Heart left ventricle (tissue), 16 donors: ENCODE results near the gene HTRA2. TPM values are rescaled to one million over a fixed set of nuclear protein-coding genes. Genes with fewer than 3 reads are reported as not detected.

ENCODE experiments used
- ATAC-seq, 4 donors: fragments of 200-7000 bp; cut with Tn5 transposase; one replicate each; pipeline ENCODE4 v1.9.1; 2020 to 2022; ENCODE audit warnings: moderate library complexity in 4 of 4, mild to moderate bottlenecking in 3 of 4, moderate number of reproducible peaks in 1 of 4
- DNase-seq, 5 donors: peaks; one replicate each; pipeline ENCODE4 v3.0.0-alpha.2; 2020
- H3K27ac ChIP-seq, 12 donors: fragments of 200-600 bp; sonication (generic) in 4 of 12; one replicate each; pipeline versions ENCODE4 v1.5.0 to v1.8.0; 2016 to 2022; ENCODE audit warnings: mild to moderate bottlenecking in 2 of 12
- H3K27me3 ChIP-seq, 9 donors: fragments of 200-600 bp; sonication (generic) in 2 of 9; one replicate each; pipeline versions ENCODE4 v1.5.1 to v1.8.0; 2016 to 2022; ENCODE audit warnings: mild to moderate bottlenecking in 3 of 9
- H3K36me3 ChIP-seq, 9 donors: fragments of 200-600 bp; sonication (generic) in 2 of 9; one replicate each; pipeline versions ENCODE4 v1.5.0 to v1.8.0; 2018 to 2022; ENCODE audit warnings: mild to moderate bottlenecking in 2 of 9
- H3K4me1 ChIP-seq, 12 donors: fragments of 200-600 bp; sonication (generic) in 4 of 12; one replicate each; pipeline versions ENCODE4 v1.5.0 to v1.8.0; 2016 to 2022; ENCODE audit warnings: mild to moderate bottlenecking in 3 of 12
- H3K4me3 ChIP-seq, 12 donors: fragments of 200-600 bp; sonication (generic) in 4 of 12; one replicate each; pipeline versions ENCODE4 v1.5.0 to v1.8.0; 2017 to 2022; ENCODE audit warnings: mild to moderate bottlenecking in 9 of 12, moderate library complexity in 4 of 12
- H3K9me3 ChIP-seq, 12 donors: fragments of 200-600 bp; sonication (generic) in 4 of 12; one replicate each; pipeline versions ENCODE4 v1.5.0 to v1.8.0; 2016 to 2022; ENCODE audit warnings: mild to moderate bottlenecking in 1 of 12
- POLR2A ChIP-seq, 2 donors: fragments of 450-650 bp; IDR thresholded peaks; one replicate each; pipeline ENCODE4 v1.6.1; 2017; ENCODE audit warnings: antibody characterized with exemption in 2 of 2, mild to moderate bottlenecking in 2 of 2, moderate library complexity in 2 of 2
- WGBS, 4 donors: extraction: QIAGEN DNeasy Blood & Tissue Kit in 2 of 4; methylation state at CpG; one replicate each; pipeline versions ENCODE4 v1.1.5 to v1.1.7; 2013 to 2018; 5-methylcytosine and 5-hydroxymethylcytosine counted together
- intact Hi-C, 10 donors: fragments of 100-400 bp; cut with DNase I; formaldehyde crosslinking; loops; one replicate each; pipeline versions ENCODE4 v1.11.1 to v1.14.2; 2022
- polyA plus RNA-seq, 2 donors: library from polyadenylated mRNA; stranded (reverse); fragments of 200-250 nt; gene quantifications; one replicate each; pipeline ENCODE4 v1.2.3, GENCODE V29; 2013
- total RNA-seq, 9 donors: library from RNA; depleted of rRNA in 2 of 9; stranded (reverse); fragments of >200 nt in 2 of 9; fragmentation: NEBNext Ultra II Directional in 3 of 9; extraction: Animal tissue kit (Norgen Biotek cat#: 25700) in 3 of 9; gene quantifications; one replicate each; pipeline versions ENCODE4 v1.1.0 to v1.2.4, GENCODE V29; 2016 to 2023
- TF ChIP-seq, protein P1 (sequence below), 12 donors: fragments of 200-600 bp; sonication (generic) in 4 of 12; IDR thresholded peaks; one replicate each; pipeline versions ENCODE4 v1.5.0 to v1.8.0; 2018 to 2022; ENCODE audit warnings: antibody characterized with exemption in 12 of 12, mild to moderate bottlenecking in 5 of 12
- donor health status: ischemic (EF 13 %, LVEDD 7.1; RV severe dilation, severe dysfunction).
- donor health status: healthy with polysubstance abuse.
- donor health status: DM: no; HTN: yes; CAD: no.
- donor health status: DM: no; HTN: no; CAD: no.
- donor health status: ischemic (EF 25% LVEDD 6.9; RV normal size, moderate dysfunction).
- donor health status: ischemic (EF 25% LVEDD 5.7; RV mildly dilated, moderate dysfunction).
- donor health status: healthy.
- donor health status: DM: yes; HTN: yes; CAD: no.
- donor health status: ischemic (EF 35%, LVEDD 5.7; RV mildly dilated, moderate dysfunction).
- donor health status: nonischemic (EF 11% LVEDD 7.7; RV severe dilation, severe dysfunction).
- donor health status: DM: yes; HTN: yes; CAD: no.
- donor health status: PGD.
- donor health status: ischemic (EF 29% LVEDD 5.4; RV normal size, mild dysfunction).
- donor health status: nonischemic (EF 23%, LVEDD 6.1; RV moderate dilation, normal function).

HTRA2 gene
- total and polyA plus RNA-seq, 11 donors: 23.6 to 45.4 (median 24.8) TPM

DNA sequence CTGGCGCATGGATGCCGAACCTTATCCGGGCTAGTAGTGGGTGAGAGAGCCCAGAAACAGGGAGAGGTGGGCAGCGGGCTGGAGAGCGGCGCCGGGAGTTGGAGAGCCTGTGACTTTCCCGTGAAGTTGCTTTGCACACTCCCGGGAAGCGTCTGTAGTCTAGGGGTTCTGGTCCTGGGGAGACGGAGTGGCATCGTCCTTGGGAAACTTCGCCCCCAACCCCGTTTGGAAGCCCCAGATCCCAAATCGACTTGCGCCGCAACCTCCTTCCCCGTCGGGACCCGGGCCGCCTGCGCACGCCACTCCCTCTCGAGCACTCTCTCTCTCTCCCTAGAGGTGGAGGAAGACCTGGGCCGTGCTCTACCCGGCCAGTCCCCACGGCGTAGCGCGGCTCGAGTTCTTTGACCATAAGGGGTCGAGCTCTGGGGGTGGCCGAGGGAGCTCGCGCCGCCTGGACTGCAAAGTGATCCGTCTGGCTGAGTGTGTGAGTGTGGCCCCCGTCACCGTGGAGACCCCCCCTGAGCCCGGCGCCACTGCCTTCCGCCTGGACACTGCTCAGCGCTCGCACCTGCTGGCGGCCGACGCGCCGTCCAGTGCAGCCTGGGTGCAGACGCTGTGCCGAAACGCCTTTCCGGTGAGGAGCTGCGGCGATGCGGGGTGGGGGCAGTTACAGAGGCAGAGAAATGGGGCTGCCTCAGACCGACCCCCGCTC lies 25.2 kb downstream of the HTRA2 start:
- Histone ChIP-seq H3K27me3 (peaks cover 0 to 4% (median 0%) of the 10 kb centered on the region in 9 donors), H3K27ac (peak overlapping the region; percentile 51 to 95 (median 86)), H3K36me3 (peaks cover 0 to 14% (median 0%) of the 10 kb centered on the region in 9 donors), H3K4me1 (peaks cover 0 to 31% (median 12%) of the 10 kb centered on the region in 12 donors), H3K4me3 (peak overlapping the region; percentile 57 to 87 (median 72)), H3K9me3 (no peaks in the 10 kb centered on the region)
- intact Hi-C loops: loop anchor here in 2 of 10 donors (1.0 to 2.0 kb wide), 2 partner anchors 26 to 48 kb away; partner anchors contain the start of genes AUP1 (in 1 of the 2), HTRA2 (in 1 of the 2) and PCGF1 (in 1 of the 2)
- peak; percentile 42 to 80 (median 50) for DNase-seq
- no peak for TF ChIP-seq POLR2A (IDR thresholded peaks at IDR 0.05)
- TF ChIP-seq, protein P1, sequence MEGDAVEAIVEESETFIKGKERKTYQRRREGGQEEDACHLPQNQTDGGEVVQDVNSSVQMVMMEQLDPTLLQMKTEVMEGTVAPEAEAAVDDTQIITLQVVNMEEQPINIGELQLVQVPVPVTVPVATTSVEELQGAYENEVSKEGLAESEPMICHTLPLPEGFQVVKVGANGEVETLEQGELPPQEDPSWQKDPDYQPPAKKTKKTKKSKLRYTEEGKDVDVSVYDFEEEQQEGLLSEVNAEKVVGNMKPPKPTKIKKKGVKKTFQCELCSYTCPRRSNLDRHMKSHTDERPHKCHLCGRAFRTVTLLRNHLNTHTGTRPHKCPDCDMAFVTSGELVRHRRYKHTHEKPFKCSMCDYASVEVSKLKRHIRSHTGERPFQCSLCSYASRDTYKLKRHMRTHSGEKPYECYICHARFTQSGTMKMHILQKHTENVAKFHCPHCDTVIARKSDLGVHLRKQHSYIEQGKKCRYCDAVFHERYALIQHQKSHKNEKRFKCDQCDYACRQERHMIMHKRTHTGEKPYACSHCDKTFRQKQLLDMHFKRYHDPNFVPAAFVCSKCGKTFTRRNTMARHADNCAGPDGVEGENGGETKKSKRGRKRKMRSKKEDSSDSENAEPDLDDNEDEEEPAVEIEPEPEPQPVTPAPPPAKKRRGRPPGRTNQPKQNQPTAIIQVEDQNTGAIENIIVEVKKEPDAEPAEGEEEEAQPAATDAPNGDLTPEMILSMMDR (IDR thresholded peaks at IDR 0.05): no peak
- ATAC-seq: peak in 3 of 4 donors; percentile 37 to 43 (median 43)
- WGBS, 4 donors: 1 to 5% (median 4%) methylated on average over 16 to 58 of the region's 58 CpGs

DNA sequence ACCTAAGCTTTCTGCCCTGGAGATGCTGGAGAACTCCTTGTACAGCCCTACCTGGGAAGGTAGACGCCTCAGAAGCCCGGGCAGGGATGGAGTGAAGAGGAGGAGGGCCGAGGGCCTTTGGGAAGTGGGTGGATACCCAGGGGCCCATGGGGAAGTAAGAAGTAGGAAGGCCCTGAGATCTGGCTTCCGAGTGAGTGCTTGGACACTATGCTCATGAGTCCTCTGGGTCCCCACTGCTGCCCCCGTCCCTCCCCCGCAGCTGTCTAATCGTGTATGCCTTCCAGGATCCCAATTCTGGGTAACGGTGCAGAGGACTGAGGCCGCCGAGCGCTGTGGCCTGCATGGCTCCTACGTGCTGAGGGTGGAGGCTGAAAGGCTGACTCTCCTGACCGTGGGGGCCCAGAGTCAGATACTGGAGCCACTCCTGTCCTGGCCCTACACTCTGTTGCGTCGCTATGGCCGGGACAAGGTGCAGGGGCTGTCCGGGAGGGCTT lies 25.9 kb downstream of the HTRA2 start:
- Histone ChIP-seq H3K4me3 (peak overlapping the region; percentile 57 to 87 (median 72)), H3K4me1 (peaks cover 0 to 31% (median 12%) of the 10 kb centered on the region in 12 donors), H3K27me3 (peaks cover 0 to 4% (median 0%) of the 10 kb centered on the region in 9 donors), H3K36me3 (peaks cover 0 to 14% (median 0%) of the 10 kb centered on the region in 9 donors), H3K9me3 (no peaks in the 10 kb centered on the region), H3K27ac (peak overlapping the region in 10 of 12 donors; percentile 79 to 95 (median 89))
- TF ChIP-seq, protein P1 (IDR thresholded peaks at IDR 0.05): no peak
- TF ChIP-seq POLR2A (IDR thresholded peaks at IDR 0.05): no peak
- WGBS, 4 donors: 67 to 85% (median 74%) methylated on average over 14 to 17 of the region's 17 CpGs
- ATAC-seq (peak in 1 of 4 donors; percentile 16), DNase-seq (peak in 1 of 5 donors; percentile 56)
- intact Hi-C loops: loop anchor here in 1 of 10 donors (2.0 kb wide), 1 partner anchor 49 kb away; the partner anchor contains the start of gene PCGF1

DNA sequence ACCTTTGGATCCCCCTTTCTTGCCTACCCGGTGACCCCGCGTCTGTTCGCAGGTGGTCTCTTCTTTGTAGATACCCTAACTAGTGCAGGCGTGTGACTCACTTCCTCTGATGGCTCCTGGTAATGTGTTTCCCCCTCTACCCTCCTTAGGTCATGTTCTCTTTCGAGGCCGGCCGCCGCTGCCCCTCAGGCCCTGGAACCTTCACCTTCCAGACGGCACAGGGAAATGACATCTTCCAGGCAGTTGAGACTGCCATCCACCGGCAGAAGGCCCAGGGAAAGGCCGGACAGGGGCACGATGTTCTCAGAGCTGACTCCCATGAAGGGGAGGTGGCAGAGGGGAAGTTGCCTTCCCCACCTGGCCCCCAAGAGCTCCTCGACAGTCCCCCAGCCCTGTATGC lies 26.4 kb downstream of the HTRA2 start:
- WGBS, 4 donors: 81 to 93% (median 91%) methylated on average over 13 to 14 of the region's 14 CpGs
- Histone ChIP-seq H3K27ac (peak overlapping the region in 2 of 12 donors; percentile 92), H3K4me3 (peak overlapping the region in 5 of 12 donors; percentile 67 to 83 (median 75)), H3K4me1 (peaks cover 0 to 31% (median 12%) of the 10 kb centered on the region in 12 donors), H3K9me3 (no peaks in the 10 kb centered on the region), H3K36me3 (peaks cover 0 to 14% (median 0%) of the 10 kb centered on the region in 9 donors), H3K27me3 (peaks cover 0 to 4% (median 0%) of the 10 kb centered on the region in 9 donors)
- DNase-seq (no peak), ATAC-seq (no peak)
- intact Hi-C loops: no loop called here
- no peak for TF ChIP-seq POLR2A (IDR thresholded peaks at IDR 0.05)
- TF ChIP-seq, protein P1 (IDR thresholded peaks at IDR 0.05): no peak

DNA sequence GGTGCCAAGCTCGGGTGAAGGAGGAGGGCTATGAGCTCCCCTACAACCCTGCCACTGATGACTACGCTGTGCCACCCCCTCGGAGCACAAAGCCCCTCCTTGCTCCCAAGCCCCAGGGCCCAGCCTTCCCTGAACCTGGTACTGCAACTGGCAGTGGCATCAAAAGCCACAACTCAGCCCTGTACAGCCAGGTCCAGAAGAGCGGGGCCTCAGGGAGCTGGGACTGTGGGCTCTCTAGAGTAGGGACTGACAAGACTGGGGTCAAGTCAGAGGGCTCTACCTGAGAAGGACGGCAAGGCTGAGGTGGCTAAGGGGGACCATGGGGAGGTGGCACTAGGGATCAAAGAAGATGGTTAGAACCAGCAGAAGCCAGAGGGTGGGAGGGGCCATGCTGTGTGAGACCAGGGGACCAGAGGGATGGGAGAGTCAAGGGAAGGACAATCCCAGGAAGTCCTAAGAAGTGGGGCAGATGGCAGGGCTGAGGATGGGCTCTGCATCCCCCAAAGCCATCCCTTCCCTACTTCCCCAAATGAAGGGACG lies 27.2 kb downstream of the HTRA2 start:
- ATAC-seq (no peak), DNase-seq (no peak)
- 82 to 97% (median 91%) methylated on average over 6 of the region's 6 CpGs for WGBS, 4 donors
- Histone ChIP-seq H3K9me3 (no peaks in the 10 kb centered on the region), H3K27ac (no peak overlapping the region), H3K4me3 (no peak overlapping the region), H3K4me1 (peaks cover 0 to 31% (median 12%) of the 10 kb centered on the region in 12 donors), H3K27me3 (peaks cover 0 to 4% (median 0%) of the 10 kb centered on the region in 9 donors), H3K36me3 (peaks cover 0 to 14% (median 0%) of the 10 kb centered on the region in 9 donors)
- TF ChIP-seq, protein P1 (IDR thresholded peaks at IDR 0.05): no peak
- no peak for TF ChIP-seq POLR2A (IDR thresholded peaks at IDR 0.05)
- intact Hi-C loops: no loop called here
